ENCODE results near the gene DHRSX. TPM values are rescaled to one million over a fixed set of nuclear protein-coding genes. Genes with fewer than 3 reads are reported as not detected.
"Not testable (repeated sequence)": the region's sequence is repeated elsewhere in the genome, so short reads cannot be mapped to it uniquely, and the experiment has no call there.

DHRSX gene
- total and polyA plus RNA-seq, 2 donors (not counting 1 experiment from before 2014, with no cell fraction given): 18.8 to 39.0 TPM

DNA sequence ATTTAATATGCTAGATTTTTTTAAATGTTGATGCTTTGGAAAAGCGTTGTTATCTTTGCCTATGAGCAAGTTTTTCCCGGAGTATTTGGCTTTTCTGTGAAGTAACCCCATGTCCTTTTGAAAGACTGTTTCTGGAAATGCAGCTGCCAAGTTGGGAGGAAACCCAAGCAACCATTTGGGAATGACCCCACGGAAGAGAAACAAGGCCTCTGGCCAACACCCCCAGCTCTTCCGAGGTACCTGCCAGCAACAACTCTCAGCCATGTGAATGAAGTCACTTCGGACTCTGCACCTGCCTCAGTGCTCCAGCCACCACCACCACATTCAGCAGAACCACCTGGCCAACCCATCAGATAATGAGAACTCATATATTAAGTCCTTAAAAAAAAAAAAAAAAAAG lies 36.2 kb upstream of the DHRSX start:
- POLR2A ChIA-PET: no interaction called here

GRCh38 chrX:2536141-2536540 lies 35.4 kb upstream of the DHRSX start:
- CTCF ChIA-PET: no interaction called here
- H3K27me3 Mint-ChIP-seq: peaks cover 12% of the 10 kb centered on the region
- H3K4me3 ChIP-seq (ENCODE audit: control extremely low read depth in 1 of 5, extremely low read depth in 1 of 5, insufficient read depth in 1 of 5, low read depth in 2 of 5, low read length in 4 of 5): no peak overlapping the region
- POLR2A ChIA-PET: no interaction called here
- no peaks in the 10 kb centered on the region for H3K4me1 Mint-ChIP-seq
- H3K27me3 ChIP-seq (replicated peaks in 1 of 4; ENCODE audit: control extremely low read depth in 1 of 4, control insufficient read depth in 3 of 4, insufficient read depth in 4 of 4, low read length in 3 of 4): no peaks in the 10 kb centered on the region
- no peaks in the 10 kb centered on the region for H3K9me3 ChIP-seq (ENCODE audit: control extremely low read depth in 1 of 3, control insufficient read depth in 2 of 3, insufficient read depth in 1 of 3, low read length in 2 of 3)
- DNase-seq: no peak
- H3K79me2 ChIP-seq (ENCODE audit: control insufficient read depth, insufficient read depth, low read length): no peaks in the 10 kb centered on the region
- intact Hi-C loops (cut with micrococcal nuclease): no loop called here
- no peak overlapping the region for H3K9ac ChIP-seq (ENCODE audit: low read length)
- no peak overlapping the region for H3K4me3 Mint-ChIP-seq
- H4K20me1 ChIP-seq (ENCODE audit: control insufficient read depth, insufficient read depth, low read length, poor library complexity, severe bottlenecking): no peaks in the 10 kb centered on the region
- ATAC-seq (ENCODE audit: low read depth): no peak
- no peak overlapping the region for H3K4me2 ChIP-seq (replicated peaks; ENCODE audit: low read depth, low read length, poor library complexity, severe bottlenecking)
- 0% methylated on average over 3 of the region's 7 CpGs for WGBS (ENCODE audit: insufficient coverage)
- H3K4me1 ChIP-seq (ENCODE audit: control insufficient read depth in 2 of 2, insufficient read depth in 2 of 2, low read length in 2 of 2): no peaks in the 10 kb centered on the region
- H2AFZ ChIP-seq (ENCODE audit: insufficient read depth, low read depth, low read length, poor library complexity, severe bottlenecking): no peak overlapping the region
- no peak overlapping the region for H3K27ac ChIP-seq (ENCODE audit: low read length in 2 of 2)
- H3K36me3 ChIP-seq (replicated peaks in 1 of 2; ENCODE audit: control extremely low read depth in 1 of 2, control insufficient read depth in 1 of 2, extremely low read depth in 1 of 2, insufficient read depth in 2 of 2, low read length in 1 of 2): no peaks in the 10 kb centered on the region
- no peak overlapping the region for H3K27ac Mint-ChIP-seq
- no peaks in the 10 kb centered on the region for H3K9me3 Mint-ChIP-seq (ENCODE audit: insufficient read depth)
- no peak for TF ChIP-seq EZH2 (IDR thresholded peaks at IDR 0.05; ENCODE audit: borderline replicate concordance, insufficient read depth, low read depth, low read length, poor library complexity, severe bottlenecking)
- TF ChIP-seq, protein P1, sequence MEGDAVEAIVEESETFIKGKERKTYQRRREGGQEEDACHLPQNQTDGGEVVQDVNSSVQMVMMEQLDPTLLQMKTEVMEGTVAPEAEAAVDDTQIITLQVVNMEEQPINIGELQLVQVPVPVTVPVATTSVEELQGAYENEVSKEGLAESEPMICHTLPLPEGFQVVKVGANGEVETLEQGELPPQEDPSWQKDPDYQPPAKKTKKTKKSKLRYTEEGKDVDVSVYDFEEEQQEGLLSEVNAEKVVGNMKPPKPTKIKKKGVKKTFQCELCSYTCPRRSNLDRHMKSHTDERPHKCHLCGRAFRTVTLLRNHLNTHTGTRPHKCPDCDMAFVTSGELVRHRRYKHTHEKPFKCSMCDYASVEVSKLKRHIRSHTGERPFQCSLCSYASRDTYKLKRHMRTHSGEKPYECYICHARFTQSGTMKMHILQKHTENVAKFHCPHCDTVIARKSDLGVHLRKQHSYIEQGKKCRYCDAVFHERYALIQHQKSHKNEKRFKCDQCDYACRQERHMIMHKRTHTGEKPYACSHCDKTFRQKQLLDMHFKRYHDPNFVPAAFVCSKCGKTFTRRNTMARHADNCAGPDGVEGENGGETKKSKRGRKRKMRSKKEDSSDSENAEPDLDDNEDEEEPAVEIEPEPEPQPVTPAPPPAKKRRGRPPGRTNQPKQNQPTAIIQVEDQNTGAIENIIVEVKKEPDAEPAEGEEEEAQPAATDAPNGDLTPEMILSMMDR (IDR thresholded peaks at IDR 0.05): no peak

More for the DNA sequence above, 36.2 kb upstream of the DHRSX start:
- no peaks in the 10 kb centered on the region for H3K4me1 Mint-ChIP-seq
- no peak overlapping the region for H2AFZ ChIP-seq (ENCODE audit: insufficient read depth, low read depth, low read length, poor library complexity, severe bottlenecking)
- DNase-seq (no peak), ATAC-seq (ENCODE audit: low read depth) (no peak)
- H3K27me3 Mint-ChIP-seq: peaks cover 13% of the 10 kb centered on the region
- no peaks in the 10 kb centered on the region for H4K20me1 ChIP-seq (ENCODE audit: control insufficient read depth, insufficient read depth, low read length, poor library complexity, severe bottlenecking)
- H3K4me3 Mint-ChIP-seq: no peak overlapping the region
- no peaks in the 10 kb centered on the region for H3K4me1 ChIP-seq (ENCODE audit: control insufficient read depth in 2 of 2, insufficient read depth in 2 of 2, low read length in 2 of 2)
- CTCF ChIA-PET: no interaction called here
- no peaks in the 10 kb centered on the region for H3K9me3 Mint-ChIP-seq (ENCODE audit: insufficient read depth)
- H3K9ac ChIP-seq (ENCODE audit: low read length): no peak overlapping the region
- H3K79me2 ChIP-seq (ENCODE audit: control insufficient read depth, insufficient read depth, low read length): no peaks in the 10 kb centered on the region
- no peaks in the 10 kb centered on the region for H3K36me3 ChIP-seq (replicated peaks in 1 of 2; ENCODE audit: control extremely low read depth in 1 of 2, control insufficient read depth in 1 of 2, extremely low read depth in 1 of 2, insufficient read depth in 2 of 2, low read length in 1 of 2)
- intact Hi-C loops (cut with micrococcal nuclease): no loop called here
- no peak overlapping the region for H3K4me3 ChIP-seq (ENCODE audit: control extremely low read depth in 1 of 5, extremely low read depth in 1 of 5, insufficient read depth in 1 of 5, low read depth in 2 of 5, low read length in 4 of 5)
- no peaks in the 10 kb centered on the region for H3K27me3 ChIP-seq (replicated peaks in 1 of 4; ENCODE audit: control extremely low read depth in 1 of 4, control insufficient read depth in 3 of 4, insufficient read depth in 4 of 4, low read length in 3 of 4)
- no peak overlapping the region for H3K4me2 ChIP-seq (replicated peaks; ENCODE audit: low read depth, low read length, poor library complexity, severe bottlenecking)
- no peak overlapping the region for H3K27ac ChIP-seq (ENCODE audit: low read length in 2 of 2)
- no peak overlapping the region for H3K27ac Mint-ChIP-seq
- WGBS (ENCODE audit: insufficient coverage): 100% methylated on average over 5 of the region's 5 CpGs
- no peaks in the 10 kb centered on the region for H3K9me3 ChIP-seq (ENCODE audit: control extremely low read depth in 1 of 3, control insufficient read depth in 2 of 3, insufficient read depth in 1 of 3, low read length in 2 of 3)
- no peak for TF ChIP-seq EZH2 (IDR thresholded peaks at IDR 0.05; ENCODE audit: borderline replicate concordance, insufficient read depth, low read depth, low read length, poor library complexity, severe bottlenecking)
- TF ChIP-seq, protein P1 (IDR thresholded peaks at IDR 0.05): no peak

GRCh38 chrX:2534261-2535021 lies 33.7 kb upstream of the DHRSX start:
- H3K27ac Mint-ChIP-seq; H3K4me1 ChIP-seq (ENCODE audit: control insufficient read depth in 2 of 2, insufficient read depth in 2 of 2, low read length in 2 of 2); H3K79me2 ChIP-seq (ENCODE audit: control insufficient read depth, insufficient read depth, low read length); H3K27ac ChIP-seq (ENCODE audit: low read length in 2 of 2); DNase-seq; H3K4me3 Mint-ChIP-seq; ATAC-seq (ENCODE audit: low read depth); H3K4me3 ChIP-seq (ENCODE audit: control extremely low read depth in 1 of 5, extremely low read depth in 1 of 5, insufficient read depth in 1 of 5, low read depth in 2 of 5, low read length in 4 of 5); intact Hi-C loops (cut with micrococcal nuclease); H3K36me3 ChIP-seq (replicated peaks in 1 of 2; ENCODE audit: control extremely low read depth in 1 of 2, control insufficient read depth in 1 of 2, extremely low read depth in 1 of 2, insufficient read depth in 2 of 2, low read length in 1 of 2); H3K9me3 ChIP-seq (ENCODE audit: control extremely low read depth in 1 of 3, control insufficient read depth in 2 of 3, insufficient read depth in 1 of 3, low read length in 2 of 3); H3K4me2 ChIP-seq (replicated peaks; ENCODE audit: low read depth, low read length, poor library complexity, severe bottlenecking); H3K9me3 Mint-ChIP-seq (ENCODE audit: insufficient read depth); H2AFZ ChIP-seq (ENCODE audit: insufficient read depth, low read depth, low read length, poor library complexity, severe bottlenecking); POLR2A ChIA-PET; H3K9ac ChIP-seq (ENCODE audit: low read length); H4K20me1 ChIP-seq (ENCODE audit: control insufficient read depth, insufficient read depth, low read length, poor library complexity, severe bottlenecking); H3K27me3 ChIP-seq (replicated peaks in 1 of 4; ENCODE audit: control extremely low read depth in 1 of 4, control insufficient read depth in 3 of 4, insufficient read depth in 4 of 4, low read length in 3 of 4); CTCF ChIA-PET; H3K4me1 Mint-ChIP-seq: not testable (repeated sequence)
- no CpG with 5 or more reads among the region's 5 CpGs for WGBS (ENCODE audit: insufficient coverage)
- H3K27me3 Mint-ChIP-seq: peaks cover 12% of the 10 kb centered on the region
